Cardiac muscle cell (in vitro differentiated cells and primary cell): ENCODE results near the gene ARHGEF9. TPM values are rescaled to one million over a fixed set of nuclear protein-coding genes. Genes with fewer than 3 reads are reported as not detected.

Experiments used
- DNase-seq, 2 donors: peaks; one replicate each; pipeline versions ENCODE4 v3.0.0 to v3.0.0-alpha.2; 2010 to 2017; ENCODE audit warnings: low read depth in 1 of 2, low spot score in 1 of 2
- H3K27ac ChIP-seq: fragments of 200-600 bp; sonication (generic); 2 replicates; pipeline ENCODE4 v1.5.1; 2016
- H3K27me3 ChIP-seq: fragments of 200-600 bp; sonication (generic); 2 replicates; pipeline ENCODE4 v1.6.0; 2016; ENCODE audit warnings: control low read depth
- H3K36me3 ChIP-seq: fragments of 200-600 bp; sonication (generic); 2 replicates; pipeline ENCODE4 v1.5.1; 2016; ENCODE audit warnings: control low read depth
- H3K4me1 ChIP-seq: fragments of 200-600 bp; sonication (generic); 2 replicates; pipeline ENCODE4 v1.8.1; 2017; ENCODE audit warnings: low read depth, mild to moderate bottlenecking, mixed run types
- H3K4me3 ChIP-seq: fragments of 200-600 bp; sonication (generic); 2 replicates; pipeline ENCODE4 v1.5.1; 2016; ENCODE audit warnings: mild to moderate bottlenecking
- H3K9me3 ChIP-seq: fragments of 200-600 bp; sonication (generic); 2 replicates; pipeline ENCODE4 v1.5.1; 2017; ENCODE audit warnings: low read depth, mild to moderate bottlenecking, control low read depth
- polyA plus RNA-seq: library from polyadenylated mRNA; unstranded; fragments of >200 nt; fragmentation: Nextera tagmentation; extraction: Ambion mirVana; gene quantifications from 2 replicates; pipeline ENCODE4 v1.2.1, GENCODE V29; 2016
- total RNA-seq: library from RNA; depleted of rRNA; stranded (reverse); fragments of >200 nt; gene quantifications from 2 replicates; pipeline ENCODE4 v1.2.3, GENCODE V29; 2016
- TF ChIP-seq, protein P1 (sequence below): IDR thresholded peaks from 2 replicates; pipeline ENCODE4 v1.5.1; 2012; ENCODE audit warnings: low read depth, mild to moderate bottlenecking, low read length

Gene ARHGEF9
- total and polyA plus RNA-seq, 2 experiments from 2014 or later = 27.2 to 54.2 TPM

DNA sequence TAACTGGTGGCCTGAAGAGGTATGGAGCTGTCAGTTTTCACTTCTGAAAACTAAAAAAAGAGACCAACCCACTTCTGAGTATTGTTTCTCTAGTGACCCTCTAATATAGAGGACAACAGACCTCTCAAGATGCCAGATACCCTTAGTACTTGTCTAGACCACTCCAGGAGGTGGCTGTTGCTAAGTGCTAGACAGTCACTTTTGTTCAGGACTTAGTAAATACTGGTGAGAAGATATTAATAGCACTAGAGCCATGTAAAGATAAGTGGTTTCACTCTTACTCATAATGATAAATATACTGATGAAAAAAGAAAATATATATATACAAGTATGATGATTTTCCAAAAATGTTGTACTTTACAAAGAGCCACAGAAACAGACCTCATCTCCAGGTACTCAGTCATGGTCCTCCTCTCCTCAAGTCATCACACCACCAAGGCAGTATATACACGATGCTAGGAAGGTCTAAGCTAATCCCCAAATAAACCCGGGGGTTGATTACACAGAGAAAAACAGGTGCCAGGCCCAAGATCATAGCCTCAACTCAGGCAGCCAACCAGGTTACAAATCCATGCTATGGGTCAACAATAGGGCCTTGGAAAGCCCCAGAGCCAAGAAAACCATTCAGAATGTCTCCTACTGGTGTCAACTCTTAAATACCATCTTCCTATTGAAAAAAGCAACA is 66.9 kb downstream of the ARHGEF9 start:
- TF ChIP-seq, protein P1, sequence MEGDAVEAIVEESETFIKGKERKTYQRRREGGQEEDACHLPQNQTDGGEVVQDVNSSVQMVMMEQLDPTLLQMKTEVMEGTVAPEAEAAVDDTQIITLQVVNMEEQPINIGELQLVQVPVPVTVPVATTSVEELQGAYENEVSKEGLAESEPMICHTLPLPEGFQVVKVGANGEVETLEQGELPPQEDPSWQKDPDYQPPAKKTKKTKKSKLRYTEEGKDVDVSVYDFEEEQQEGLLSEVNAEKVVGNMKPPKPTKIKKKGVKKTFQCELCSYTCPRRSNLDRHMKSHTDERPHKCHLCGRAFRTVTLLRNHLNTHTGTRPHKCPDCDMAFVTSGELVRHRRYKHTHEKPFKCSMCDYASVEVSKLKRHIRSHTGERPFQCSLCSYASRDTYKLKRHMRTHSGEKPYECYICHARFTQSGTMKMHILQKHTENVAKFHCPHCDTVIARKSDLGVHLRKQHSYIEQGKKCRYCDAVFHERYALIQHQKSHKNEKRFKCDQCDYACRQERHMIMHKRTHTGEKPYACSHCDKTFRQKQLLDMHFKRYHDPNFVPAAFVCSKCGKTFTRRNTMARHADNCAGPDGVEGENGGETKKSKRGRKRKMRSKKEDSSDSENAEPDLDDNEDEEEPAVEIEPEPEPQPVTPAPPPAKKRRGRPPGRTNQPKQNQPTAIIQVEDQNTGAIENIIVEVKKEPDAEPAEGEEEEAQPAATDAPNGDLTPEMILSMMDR = no peak
- Histone ChIP-seq H3K27ac (no peak overlapping the region), H3K27me3 (no peaks in the 10 kb centered on the region), H3K9me3 (no peaks in the 10 kb centered on the region), H3K4me3 (no peak overlapping the region), H3K36me3 (no peaks in the 10 kb centered on the region), H3K4me1 (peaks cover 7% of the 10 kb centered on the region)
- DNase-seq = no peak

DNA sequence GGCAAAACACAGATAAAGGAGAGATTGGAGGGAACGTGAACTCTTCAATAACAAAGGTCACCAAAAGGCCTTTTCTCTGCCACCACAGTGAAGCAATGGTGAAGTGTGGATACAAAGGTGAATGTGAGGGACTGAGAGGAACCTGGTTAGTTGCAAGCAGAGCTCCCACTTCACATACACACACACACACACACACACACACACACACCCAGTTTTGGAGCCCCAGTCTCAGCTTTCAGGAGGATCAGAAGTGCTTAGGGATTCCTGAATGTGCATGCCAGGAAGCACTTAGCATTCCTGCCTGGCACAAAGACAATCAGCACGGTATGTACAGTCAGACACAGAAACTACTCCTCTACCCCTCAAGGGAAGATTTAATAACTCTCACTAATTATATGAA is 71.5 kb downstream of the ARHGEF9 start:
- peak overlapping the region; percentile 81 for H3K27ac ChIP-seq
- peak; percentile 32 to 68 for DNase-seq

DNA sequence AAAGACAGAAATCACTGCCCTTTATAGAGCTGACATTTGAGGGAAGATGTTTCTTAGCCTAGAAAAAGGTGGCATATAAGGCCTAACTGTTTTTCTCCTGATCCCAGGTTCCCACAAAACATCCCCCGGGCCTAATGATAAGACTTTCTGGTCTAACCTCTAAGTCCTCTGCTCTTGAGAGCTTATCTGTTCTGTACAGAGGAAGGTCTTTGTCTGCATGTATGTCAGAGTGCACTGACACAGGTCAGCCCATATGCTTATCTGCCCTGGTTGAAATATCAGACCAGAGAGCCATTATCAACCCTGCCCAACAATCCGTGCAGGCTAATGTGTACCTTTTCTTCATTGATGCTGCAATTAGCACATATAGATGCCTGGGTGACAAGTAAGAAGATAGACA is 76.2 kb downstream of the ARHGEF9 start:
- Histone ChIP-seq H3K27me3 (no peaks in the 10 kb centered on the region), H3K27ac (peak overlapping the region; percentile 12), H3K36me3 (no peaks in the 10 kb centered on the region), H3K4me1 (peaks cover 4% of the 10 kb centered on the region), H3K9me3 (no peaks in the 10 kb centered on the region), H3K4me3 (no peak overlapping the region)
- no peak for DNase-seq
- TF ChIP-seq, protein P1 = no peak

More for the DNA sequence above, 71.5 kb downstream of the ARHGEF9 start:
- Histone ChIP-seq H3K36me3 (no peaks in the 10 kb centered on the region), H3K27me3 (no peaks in the 10 kb centered on the region), H3K4me3 (no peak overlapping the region), H3K9me3 (no peaks in the 10 kb centered on the region), H3K4me1 (peaks cover 7% of the 10 kb centered on the region)
- TF ChIP-seq, protein P1 = no peak

DNA sequence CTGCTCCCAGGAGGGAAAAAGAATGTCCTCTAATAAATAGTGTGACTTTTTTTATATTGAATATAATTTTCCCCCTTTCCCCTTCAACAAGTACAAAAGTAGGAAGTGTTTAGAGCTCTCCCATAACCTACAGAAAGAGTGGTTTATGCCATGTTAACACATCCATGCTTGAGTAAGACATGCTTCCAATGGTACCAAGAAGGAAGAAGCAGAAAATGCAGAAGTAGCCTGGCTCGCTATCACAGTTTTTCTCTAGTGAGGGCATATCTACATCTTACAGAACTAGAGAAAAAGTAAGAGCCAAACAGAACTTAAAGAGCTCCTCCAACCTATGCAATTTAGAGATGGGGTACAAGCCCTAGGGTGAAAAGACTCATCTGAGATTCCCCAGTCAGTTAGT is 82.5 kb downstream of the ARHGEF9 start:
- no peaks in the 10 kb centered on the region for H3K4me1 ChIP-seq
- H3K9me3 ChIP-seq = no peaks in the 10 kb centered on the region
- DNase-seq = no peak
- H3K27me3 ChIP-seq = no peaks in the 10 kb centered on the region
- no peak overlapping the region for H3K4me3 ChIP-seq
- TF ChIP-seq, protein P1 = no peak
- H3K27ac ChIP-seq = no peak overlapping the region
- H3K36me3 ChIP-seq = peaks cover 7% of the 10 kb centered on the region

DNA sequence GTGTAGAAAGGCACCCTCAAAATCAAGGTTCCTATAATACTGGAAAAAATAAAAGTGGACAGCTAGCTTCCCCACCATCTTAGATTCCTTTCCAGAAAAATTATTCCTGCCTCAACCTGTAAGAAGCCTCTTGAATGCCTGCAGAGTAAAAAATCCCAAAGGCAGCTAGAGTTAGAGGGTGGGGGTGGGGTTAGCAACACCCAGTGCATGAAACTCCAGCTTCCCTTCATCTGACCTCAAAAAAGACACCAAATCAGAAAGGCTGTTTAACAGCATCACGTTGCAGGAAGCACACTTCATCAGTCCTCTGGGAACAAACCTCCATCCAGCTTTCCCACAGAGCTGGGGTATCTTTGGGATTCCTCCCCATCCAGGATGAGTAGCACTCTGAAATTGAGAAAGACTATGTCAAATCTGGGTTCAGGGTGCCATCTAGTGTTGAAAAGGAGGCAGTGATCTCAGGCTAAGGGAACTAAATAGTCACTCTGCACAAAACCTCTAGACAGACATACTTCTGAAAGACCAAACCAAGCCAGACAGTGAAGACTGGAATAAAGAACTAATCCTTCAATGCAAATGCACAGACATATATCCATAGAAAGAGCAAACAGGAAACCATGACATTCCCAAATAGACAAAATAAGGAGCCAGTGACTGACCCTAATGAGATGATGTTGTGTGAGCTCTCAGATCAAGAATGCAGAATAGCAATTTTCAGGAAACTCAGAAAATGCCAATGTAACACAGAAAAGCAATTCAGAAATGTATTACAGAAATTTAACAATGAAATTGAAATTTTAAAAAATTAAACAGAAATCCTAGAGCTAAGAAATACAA is 97.9 kb downstream of the ARHGEF9 start:
- no peak overlapping the region for H3K27ac ChIP-seq
- no peaks in the 10 kb centered on the region for H3K36me3 ChIP-seq
- TF ChIP-seq, protein P1 = peak; percentile 72
- H3K4me3 ChIP-seq = no peak overlapping the region
- no peaks in the 10 kb centered on the region for H3K4me1 ChIP-seq
- H3K27me3 ChIP-seq = no peaks in the 10 kb centered on the region
- H3K9me3 ChIP-seq = peaks cover 3% of the 10 kb centered on the region
- peak; percentile 25 to 62 for DNase-seq
